HUES6 (cell line): ENCODE data around the gene MRE11.
"Not testable (repeated sequence)": the region's sequence is repeated elsewhere in the genome, so short reads cannot be mapped to it uniquely, and the experiment has no call there.

ENCODE experiments used
- H3K27ac ChIP-seq: 2 replicates; pipeline ENCODE4 v1.7.0; 2013; ENCODE audit warnings: low read depth, mild to moderate bottlenecking, low read length, inconsistent platforms
- H3K27me3 ChIP-seq: 2 replicates; pipeline ENCODE4 v1.6.1; 2013; ENCODE audit warnings: low read length; ENCODE audit not compliant: control insufficient read depth, insufficient read depth
- H3K36me3 ChIP-seq: 2 replicates; pipeline ENCODE4 v1.6.1; 2013; ENCODE audit warnings: low read length; ENCODE audit not compliant: control insufficient read depth, insufficient read depth
- H3K4me1 ChIP-seq: 2 replicates; pipeline ENCODE4 v1.6.1; 2013; ENCODE audit warnings: low read length; ENCODE audit not compliant: control insufficient read depth, insufficient read depth
- H3K4me3 ChIP-seq: 2 replicates; pipeline ENCODE4 v1.5.1; 2013; ENCODE audit warnings: low read depth, low read length
- H3K9ac ChIP-seq: one replicate; pipeline ENCODE4 v1.6.1; 2013; ENCODE audit warnings: mild to moderate bottlenecking, low read length
- H3K9me3 ChIP-seq: 2 replicates; pipeline ENCODE4 v1.6.1; 2013; ENCODE audit warnings: low read depth, low read length; ENCODE audit not compliant: control insufficient read depth, insufficient read depth

Gene MRE11

GRCh38 chr11:94524341-94524740 lies 30.7 kb upstream of the MRE11 start:
- no peaks in the 10 kb centered on the region for H3K9me3 ChIP-seq
- no peak overlapping the region for H3K9ac ChIP-seq
- peaks cover 9% of the 10 kb centered on the region for H3K27me3 ChIP-seq
- no peak overlapping the region for H3K27ac ChIP-seq
- no peaks in the 10 kb centered on the region for H3K36me3 ChIP-seq
- no peaks in the 10 kb centered on the region for H3K4me1 ChIP-seq
- H3K4me3 ChIP-seq: no peak overlapping the region

GRCh38 chr11:94521684-94522083 lies 28.0 kb upstream of the MRE11 start:
- Histone ChIP-seq H3K9ac (no peak overlapping the region), H3K4me3 (no peak overlapping the region), H3K9me3 (no peaks in the 10 kb centered on the region), H3K36me3 (no peaks in the 10 kb centered on the region), H3K27me3 (peaks cover 2% of the 10 kb centered on the region), H3K4me1 (no peaks in the 10 kb centered on the region), H3K27ac (no peak overlapping the region)

GRCh38 chr11:94519478-94520084 lies 25.9 kb upstream of the MRE11 start:
- Histone ChIP-seq H3K4me1 (no peaks in the 10 kb centered on the region), H3K9me3 (no peaks in the 10 kb centered on the region), H3K27ac (no peak overlapping the region), H3K9ac (no peak overlapping the region), H3K4me3 (no peak overlapping the region), H3K27me3 (peaks cover 6% of the 10 kb centered on the region), H3K36me3 (no peaks in the 10 kb centered on the region)

GRCh38 chr11:94518300-94518699 lies 24.7 kb upstream of the MRE11 start:
- no peak overlapping the region for H3K4me3 ChIP-seq
- H3K4me1 ChIP-seq: no peaks in the 10 kb centered on the region
- no peak overlapping the region for H3K27ac ChIP-seq
- H3K9me3 ChIP-seq: no peaks in the 10 kb centered on the region
- H3K36me3 ChIP-seq: no peaks in the 10 kb centered on the region
- peaks cover 15% of the 10 kb centered on the region for H3K27me3 ChIP-seq
- no peak overlapping the region for H3K9ac ChIP-seq

GRCh38 chr11:94516725-94517124 lies 23.1 kb upstream of the MRE11 start:
- H3K27me3 ChIP-seq: peaks cover 25% of the 10 kb centered on the region
- H3K4me3 ChIP-seq: no peak overlapping the region
- no peak overlapping the region for H3K27ac ChIP-seq
- H3K4me1 ChIP-seq: no peaks in the 10 kb centered on the region
- H3K9ac ChIP-seq: no peak overlapping the region
- no peaks in the 10 kb centered on the region for H3K9me3 ChIP-seq
- no peaks in the 10 kb centered on the region for H3K36me3 ChIP-seq

GRCh38 chr11:94515398-94515797 lies 21.8 kb upstream of the MRE11 start:
- H3K4me3 ChIP-seq: no peak overlapping the region
- peaks cover 25% of the 10 kb centered on the region for H3K27me3 ChIP-seq

GRCh38 chr11:94513091-94513490 lies 19.4 kb upstream of the MRE11 start:
- H3K4me1 ChIP-seq: no peaks in the 10 kb centered on the region
- no peaks in the 10 kb centered on the region for H3K9me3 ChIP-seq
- H3K9ac ChIP-seq: no peak overlapping the region
- H3K36me3 ChIP-seq: no peaks in the 10 kb centered on the region
- no peak overlapping the region for H3K4me3 ChIP-seq
- no peak overlapping the region for H3K27ac ChIP-seq
- peaks cover 25% of the 10 kb centered on the region for H3K27me3 ChIP-seq

More at GRCh38 chr11:94515398-94515797, 21.8 kb upstream of the MRE11 start:
- Histone ChIP-seq H3K27ac (no peak overlapping the region), H3K4me1 (no peaks in the 10 kb centered on the region), H3K36me3 (no peaks in the 10 kb centered on the region), H3K9ac (no peak overlapping the region), H3K9me3 (no peaks in the 10 kb centered on the region)

- H3K9ac ChIP-seq: no peak within 1 kb of the TSS
- no peak within 1 kb of the TSS for H3K27ac ChIP-seq
- peaks cover 25% of the 10 kb centered on the region for H3K27me3 ChIP-seq
- peak within 1 kb of the TSS; percentile 57 for H3K4me3 ChIP-seq
- no peaks in the 10 kb centered on the region for H3K4me1 ChIP-seq
- H3K9me3 ChIP-seq: no peaks in the 10 kb centered on the region
- H3K36me3 ChIP-seq: no peaks in the 10 kb centered on the region
Measured at GRCh38 chr11:94511932-94512781, 18.5 kb upstream of the MRE11 start, which contains the start of gene C11orf97. Gene C11orf97 (plus strand): TSS chr11:94512461. CDS start chr11:94512529, 68 bp downstream.

- H3K4me1 ChIP-seq: no peaks in the 10 kb centered on the region
Measured at GRCh38 chr11:94507485-94507884, 13.8 kb upstream of the MRE11 start.

GRCh38 chr11:94506513-94506912 lies 12.9 kb upstream of the MRE11 start:
- not testable (repeated sequence) for H3K36me3 ChIP-seq, H3K9ac ChIP-seq, H3K27me3 ChIP-seq, H3K9me3 ChIP-seq, H3K4me1 ChIP-seq, H3K4me3 ChIP-seq, H3K27ac ChIP-seq

More at GRCh38 chr11:94507485-94507884, 13.8 kb upstream of the MRE11 start:
- Histone ChIP-seq H3K36me3 (no peaks in the 10 kb centered on the region), H3K9ac (no peak overlapping the region), H3K4me3 (no peak overlapping the region), H3K27me3 (peaks cover 2% of the 10 kb centered on the region), H3K27ac (no peak overlapping the region), H3K9me3 (no peaks in the 10 kb centered on the region)

- no peak overlapping the region for H3K4me3 ChIP-seq
- no peaks in the 10 kb centered on the region for H3K27me3 ChIP-seq
- H3K9me3 ChIP-seq: no peaks in the 10 kb centered on the region
- H3K27ac ChIP-seq: no peak overlapping the region
- no peak overlapping the region for H3K9ac ChIP-seq
- H3K36me3 ChIP-seq: no peaks in the 10 kb centered on the region
- H3K4me1 ChIP-seq: no peaks in the 10 kb centered on the region
Measured at GRCh38 chr11:94504689-94505293, 11.1 kb upstream of the MRE11 start.
